Thoracic aorta (tissue), 2 donors: ENCODE data around the gene IFIT5. TPM values are rescaled to one million over a fixed set of nuclear protein-coding genes. Genes with fewer than 3 reads are reported as not detected.
A peak's percentile ranks its signal among the peaks of the same experiment; 100 is the strongest.

ENCODE experiments used
- ATAC-seq: fragments of 150-250 bp; one replicate; pipeline ENCODE4 v1.8.0; 2017; ENCODE audit warnings: low read depth; ENCODE audit not compliant: insufficient number of reproducible peaks, low FRiP score
- DNase-seq: peaks from one replicate; pipeline ENCODE4 v3.0.0-alpha.2; 2020; ENCODE audit warnings: low spot score
- H3K27ac ChIP-seq, 2 donors: fragments of 200-600 bp; sonication (generic); 1 replicate in 1 of 2; 2 replicates in 1 of 2; pipeline ENCODE4 v1.5.1; 2016; ENCODE audit warnings: mild to moderate bottlenecking in 2 of 2, moderate library complexity in 2 of 2
- H3K27me3 ChIP-seq: fragments of 200-600 bp; sonication (generic); replicated peaks from 2 replicates; pipeline ENCODE4 v1.6.0; 2016; ENCODE audit warnings: mild to moderate bottlenecking; ENCODE audit not compliant: insufficient read depth
- H3K36me3 ChIP-seq: fragments of 200-600 bp; sonication (generic); one replicate; pipeline ENCODE4 v1.5.1; 2016
- H3K4me1 ChIP-seq, 2 donors: fragments of 200-600 bp; sonication (generic); 1 replicate in 1 of 2; 2 replicates in 1 of 2; pipeline versions ENCODE4 v1.5.1 to v1.6.0; 2016; ENCODE audit warnings: low read depth in 2 of 2, mild to moderate bottlenecking in 1 of 2; ENCODE audit not compliant: control insufficient read depth in 1 of 2
- H3K4me3 ChIP-seq: fragments of 200-600 bp; sonication (generic); 2 replicates; pipeline ENCODE4 v1.5.1; 2016; ENCODE audit warnings: mild to moderate bottlenecking
- H3K9me3 ChIP-seq: fragments of 200-600 bp; sonication (generic); 2 replicates; pipeline ENCODE4 v1.5.1; 2016
- total RNA-seq, 2 donors: library from RNA; depleted of rRNA; stranded (reverse); fragments of >200 nt; gene quantifications; one replicate each; pipeline versions ENCODE4 v1.1.0 to v1.2.3, GENCODE V29; 2016
- TF ChIP-seq, protein P1 (sequence below): fragments of 200-600 bp; sonication (generic); IDR thresholded peaks from one replicate; pipeline ENCODE4 v1.5.1; 2019; ENCODE audit warnings: antibody characterized with exemption

Gene IFIT5
- total RNA-seq, 2 donors from 2014 or later: 19.5 to 24.8 TPM

DNA sequence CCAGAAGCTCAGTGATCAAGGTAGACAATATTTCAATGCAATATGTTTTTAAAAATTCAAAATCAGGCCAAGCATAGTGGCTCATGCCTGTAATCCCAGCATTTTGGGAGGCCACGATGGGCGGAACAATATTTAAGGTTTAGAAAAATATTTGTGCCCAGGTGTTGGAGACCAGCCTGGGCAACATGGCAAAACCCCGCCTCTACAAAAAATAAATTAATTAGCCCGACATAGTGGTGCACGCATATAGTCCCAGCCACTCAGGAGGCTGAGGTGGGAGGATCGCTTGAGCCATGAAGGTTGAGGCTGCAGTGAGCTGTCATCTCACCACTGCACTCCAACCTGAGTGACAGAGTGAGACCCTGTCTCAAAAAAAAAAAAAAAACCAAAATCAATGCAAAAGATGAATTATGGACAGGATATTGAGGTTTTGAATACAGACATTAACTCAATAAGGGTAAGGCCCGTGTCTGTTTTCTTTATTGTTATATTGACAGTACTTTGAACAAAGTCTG is 913 bp upstream of the IFIT5 start:
- Histone ChIP-seq H3K27me3 (no peaks in the 10 kb centered on the region), H3K4me3 (peak overlapping the region; percentile 96), H3K27ac (peak overlapping the region in 1 of 2 donors; percentile 92), H3K4me1 (peaks cover 3 to 29% of the 10 kb centered on the region in 2 donors), H3K36me3 (no peaks in the 10 kb centered on the region), H3K9me3 (no peaks in the 10 kb centered on the region)
- TF ChIP-seq, protein P1, sequence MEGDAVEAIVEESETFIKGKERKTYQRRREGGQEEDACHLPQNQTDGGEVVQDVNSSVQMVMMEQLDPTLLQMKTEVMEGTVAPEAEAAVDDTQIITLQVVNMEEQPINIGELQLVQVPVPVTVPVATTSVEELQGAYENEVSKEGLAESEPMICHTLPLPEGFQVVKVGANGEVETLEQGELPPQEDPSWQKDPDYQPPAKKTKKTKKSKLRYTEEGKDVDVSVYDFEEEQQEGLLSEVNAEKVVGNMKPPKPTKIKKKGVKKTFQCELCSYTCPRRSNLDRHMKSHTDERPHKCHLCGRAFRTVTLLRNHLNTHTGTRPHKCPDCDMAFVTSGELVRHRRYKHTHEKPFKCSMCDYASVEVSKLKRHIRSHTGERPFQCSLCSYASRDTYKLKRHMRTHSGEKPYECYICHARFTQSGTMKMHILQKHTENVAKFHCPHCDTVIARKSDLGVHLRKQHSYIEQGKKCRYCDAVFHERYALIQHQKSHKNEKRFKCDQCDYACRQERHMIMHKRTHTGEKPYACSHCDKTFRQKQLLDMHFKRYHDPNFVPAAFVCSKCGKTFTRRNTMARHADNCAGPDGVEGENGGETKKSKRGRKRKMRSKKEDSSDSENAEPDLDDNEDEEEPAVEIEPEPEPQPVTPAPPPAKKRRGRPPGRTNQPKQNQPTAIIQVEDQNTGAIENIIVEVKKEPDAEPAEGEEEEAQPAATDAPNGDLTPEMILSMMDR: no peak
- ATAC-seq: no peak
- no peak for DNase-seq

DNA sequence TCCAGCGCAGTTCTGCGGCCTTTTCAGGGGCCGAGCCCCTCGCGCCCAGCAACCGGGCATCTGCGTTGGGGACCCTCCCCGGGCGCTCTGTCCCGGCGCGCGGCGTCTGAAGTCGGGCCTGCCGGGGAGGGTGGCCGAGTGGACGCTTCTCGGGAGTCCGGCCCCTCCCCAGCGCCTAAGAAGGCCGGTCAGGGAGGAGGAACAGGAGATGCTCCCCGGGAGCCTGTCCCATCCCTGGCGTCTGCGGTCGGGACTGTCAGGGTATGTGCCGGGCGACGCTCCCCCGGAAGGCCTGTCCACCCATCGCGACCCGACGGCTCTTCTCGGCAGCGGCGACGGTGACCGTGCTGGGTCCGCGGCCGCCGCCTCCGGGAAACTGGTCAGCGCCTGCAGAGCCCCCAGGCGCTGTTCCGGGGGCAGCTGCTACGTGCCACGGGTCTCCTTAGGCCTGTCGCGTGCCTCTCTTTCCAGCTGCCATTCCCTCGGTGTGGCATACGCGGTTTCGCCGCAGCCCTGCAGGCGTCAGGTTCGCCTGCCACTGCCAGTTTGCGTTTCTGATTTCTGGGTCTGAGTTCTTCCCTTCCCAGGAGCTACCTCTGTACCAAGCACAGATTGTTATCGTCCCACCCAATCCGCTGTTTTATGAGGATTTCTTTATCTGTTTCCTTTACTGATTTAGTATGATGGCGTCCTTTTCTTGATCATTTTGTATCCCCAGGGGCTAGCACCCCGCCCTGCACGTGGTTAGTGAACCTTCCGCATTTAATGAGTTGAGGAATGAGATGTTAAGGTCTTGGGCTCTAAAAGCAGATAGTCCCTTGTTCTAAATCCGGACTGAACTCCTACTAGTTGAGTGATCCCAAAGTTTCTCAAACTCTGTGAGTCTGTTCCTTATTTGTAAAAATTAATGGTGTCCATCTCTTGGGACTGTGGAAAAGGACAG is 782 bp downstream of the IFIT5 start:
- ATAC-seq: peak; percentile 22
- peaks cover 13 to 41% of the 10 kb centered on the region in 2 donors for H3K4me1 ChIP-seq
- peak overlapping the region; percentile 92 to 95 for H3K27ac ChIP-seq
- TF ChIP-seq, protein P1: no peak
- peak overlapping the region; percentile 96 for H3K4me3 ChIP-seq
- DNase-seq: no peak
- H3K9me3 ChIP-seq: no peaks in the 10 kb centered on the region
- H3K27me3 ChIP-seq: no peaks in the 10 kb centered on the region
- H3K36me3 ChIP-seq: no peaks in the 10 kb centered on the region

DNA sequence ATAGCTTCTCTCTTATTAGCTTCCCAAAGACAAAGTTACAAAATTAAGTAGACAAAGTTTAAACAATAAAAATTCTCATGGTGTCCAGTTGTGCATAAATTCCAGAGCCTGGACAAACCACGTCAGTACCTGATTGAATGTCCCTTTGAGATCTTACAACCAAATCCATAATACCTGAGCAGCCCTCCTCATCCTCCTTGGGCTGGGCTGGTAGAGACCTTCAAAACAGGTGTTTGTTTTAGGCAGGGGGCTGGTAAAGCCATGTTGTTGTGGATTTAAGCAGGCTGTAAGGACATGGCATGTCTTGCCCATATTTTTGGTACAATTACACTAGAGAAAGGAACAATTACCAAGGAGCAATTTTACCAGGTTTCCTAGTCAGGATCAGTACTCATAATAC is 2.1 kb downstream of the IFIT5 start:
- Histone ChIP-seq H3K4me1 (peaks cover 13 to 41% of the 10 kb centered on the region in 2 donors), H3K4me3 (no peak overlapping the region), H3K27ac (no peak overlapping the region), H3K36me3 (peaks cover 4% of the 10 kb centered on the region), H3K9me3 (no peaks in the 10 kb centered on the region), H3K27me3 (no peaks in the 10 kb centered on the region)
- ATAC-seq: no peak
- TF ChIP-seq, protein P1: no peak
- DNase-seq: no peak

DNA sequence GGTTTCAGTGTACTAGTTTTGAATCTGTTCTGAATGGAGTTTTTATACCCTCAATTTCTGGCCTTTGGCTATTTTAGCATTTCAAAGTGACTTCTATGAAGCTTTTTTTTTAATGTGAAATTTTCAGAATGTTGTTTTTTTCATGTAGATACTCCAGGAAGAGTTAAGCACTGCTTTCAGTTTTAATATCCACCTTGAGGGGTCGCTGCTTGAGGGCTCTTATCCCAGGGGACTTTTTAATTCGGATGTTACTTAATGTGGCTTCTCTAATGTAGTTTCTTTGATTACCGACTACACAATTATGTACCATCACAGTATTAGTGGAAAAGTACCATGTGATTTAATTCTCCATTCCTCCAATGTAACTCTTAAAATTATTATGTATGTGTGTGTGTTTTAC is 5.2 kb downstream of the IFIT5 start:
- Histone ChIP-seq H3K27me3 (no peaks in the 10 kb centered on the region), H3K4me1 (peaks cover 13 to 33% of the 10 kb centered on the region in 2 donors), H3K27ac (no peak overlapping the region), H3K36me3 (peaks cover 4% of the 10 kb centered on the region), H3K4me3 (no peak overlapping the region), H3K9me3 (no peaks in the 10 kb centered on the region)
- no peak for DNase-seq
- no peak for ATAC-seq
- TF ChIP-seq, protein P1: no peak

DNA sequence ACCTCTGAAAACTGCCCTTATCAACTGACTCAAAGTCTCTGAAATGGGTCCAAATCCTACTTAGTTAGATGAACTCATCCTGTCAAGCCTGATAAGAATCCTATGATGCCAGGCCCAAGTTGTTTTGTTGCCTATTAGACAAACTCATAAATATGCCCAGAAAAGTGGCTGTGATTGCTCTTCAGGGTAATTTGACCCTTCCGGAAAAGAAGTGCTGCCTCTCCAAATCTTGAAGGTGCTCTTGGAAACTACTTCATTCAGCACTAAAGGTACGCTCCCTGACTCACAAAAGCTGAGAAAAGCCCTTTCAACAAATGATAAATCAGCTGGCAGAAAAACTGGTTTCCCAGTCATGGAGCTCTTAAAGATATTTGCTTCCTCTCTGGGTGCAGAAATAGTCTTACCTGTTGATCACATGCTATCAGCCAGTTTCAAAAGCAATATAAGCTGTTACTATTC is 6.7 kb downstream of the IFIT5 start:
- DNase-seq (no peak), ATAC-seq (no peak)
- TF ChIP-seq, protein P1: no peak
- no peak overlapping the region for H3K4me3 ChIP-seq
- H3K4me1 ChIP-seq: peaks cover 13 to 27% of the 10 kb centered on the region in 2 donors
- H3K9me3 ChIP-seq: no peaks in the 10 kb centered on the region
- H3K36me3 ChIP-seq: peaks cover 4% of the 10 kb centered on the region
- H3K27ac ChIP-seq: no peak overlapping the region
- H3K27me3 ChIP-seq: no peaks in the 10 kb centered on the region
